ENCODE measurements around the gene PERM1. TPM values are rescaled to one million over a fixed set of nuclear protein-coding genes. Genes with fewer than 3 reads are reported as not detected.
A peak's percentile ranks its signal among the peaks of the same experiment; 100 is the strongest.

PERM1 gene
- polyA plus RNA-seq, 1 donor from 2014 or later: not detected

- Mint-ChIP-seq H3K27me3 (peaks cover 21% of the 10 kb centered on the region), H3K36me3 (no peaks in the 10 kb centered on the region), H3K4me3 (no peak overlapping the region), H3K27ac (no peak overlapping the region), H3K4me1 (peaks cover 0 to 6% (median 4%) of the 10 kb centered on the region in 3 donors), H3K9me3 (no peaks in the 10 kb centered on the region)
These were observed 52.9 kb downstream of the PERM1 start for GRCh38 chr1:928825-929661.

- Mint-ChIP-seq H3K36me3 (no peaks in the 10 kb centered on the region), H3K4me1 (peaks cover 0 to 10% (median 7%) of the 10 kb centered on the region in 3 donors), H3K27me3 (peaks cover 26% of the 10 kb centered on the region), H3K4me3 (peak overlapping the region in 1 of 4 donors; percentile 55), H3K9me3 (no peaks in the 10 kb centered on the region), H3K27ac (no peak overlapping the region)
These were observed 54.1 kb downstream of the PERM1 start for GRCh38 chr1:927748-928147.

GRCh38 chr1:927234-927633 lies 54.7 kb downstream of the PERM1 start:
- H3K4me3 Mint-ChIP-seq: peak overlapping the region in 1 of 4 donors; percentile 55
- peaks cover 31% of the 10 kb centered on the region for H3K27me3 Mint-ChIP-seq

GRCh38 chr1:925561-926421 lies 56.1 kb downstream of the PERM1 start:
- peaks cover 36% of the 10 kb centered on the region for H3K27me3 Mint-ChIP-seq
- peak overlapping the region; percentile 23 to 86 (median 65) for H3K4me3 Mint-ChIP-seq
- H3K27ac Mint-ChIP-seq: no peak overlapping the region
- no peaks in the 10 kb centered on the region for H3K36me3 Mint-ChIP-seq
- H3K9me3 Mint-ChIP-seq: peaks cover 0 to 2% (median 0%) of the 10 kb centered on the region in 3 donors
- H3K4me1 Mint-ChIP-seq: peaks cover under 1 to 9% (median 7%) of the 10 kb centered on the region in 3 donors

More at GRCh38 chr1:927234-927633, 54.7 kb downstream of the PERM1 start:
- Mint-ChIP-seq H3K9me3 (no peaks in the 10 kb centered on the region), H3K36me3 (no peaks in the 10 kb centered on the region), H3K4me1 (peaks cover 0 to 10% (median 7%) of the 10 kb centered on the region in 3 donors), H3K27ac (no peak overlapping the region)

Other genes with a start within 250 kb of the PERM1 start
- gene SAMD11, start 58.2 kb downstream of the PERM1 start, polyA plus RNA-seq: not detected
- 64.9 TPM for gene NOC2L, start 22.8 kb downstream of the PERM1 start, polyA plus RNA-seq
- 1.3 TPM for gene KLHL17, start 21.5 kb downstream of the PERM1 start, polyA plus RNA-seq
- gene PLEKHN1, start 15.6 kb downstream of the PERM1 start, polyA plus RNA-seq: 0.14 TPM
- gene HES4, start 18.0 kb upstream of the PERM1 start, polyA plus RNA-seq: not detected
- 191 TPM for gene ISG15, start 31.4 kb upstream of the PERM1 start, polyA plus RNA-seq
- 0.05 TPM for gene AGRN, start 38.0 kb upstream of the PERM1 start, polyA plus RNA-seq
- gene RNF223, start 92.2 kb upstream of the PERM1 start, polyA plus RNA-seq: not detected
- gene C1orf159, start 134.0 kb upstream of the PERM1 start, polyA plus RNA-seq: 7.9 TPM
- not detected for gene TTLL10, start 191.8 kb upstream of the PERM1 start, polyA plus RNA-seq
- 3.5 TPM for gene TNFRSF18, start 224.5 kb upstream of the PERM1 start, polyA plus RNA-seq
- not detected for gene TNFRSF4, start 232.1 kb upstream of the PERM1 start, polyA plus RNA-seq
- gene SDF4, start 249.9 kb upstream of the PERM1 start, polyA plus RNA-seq: 121 TPM